HCT116 (cell line): ENCODE measurements around the gene HMGXB3. TPM values are rescaled to one million over a fixed set of nuclear protein-coding genes. Genes with fewer than 3 reads are reported as not detected.

Experiments
- ATAC-seq: fragments of 200-7000 bp; cut with Tn5 transposase; 2 replicates; pipeline ENCODE4 v1.9.1; 2020; ENCODE audit warnings: mild to moderate bottlenecking, moderate library complexity
- BruUV-seq: library from RNA; stranded (reverse); fragments of 400-500 nt; replicated peaks from 2 replicates; lab custom pipeline; 2021; lab: Mats Ljungman, UMichigan
- CTCF ChIA-PET: fragments of 300-600 bp; sonication (Branson Sonifier 250); formaldehyde crosslinking; loops from one replicate; lab custom pipeline; 2021; ENCODE audit warnings: antibody characterized with exemption; lab: Charles Lee
- POLR2A ChIA-PET: fragments of 300-600, 350-600 bp; sonication (Branson Sonifier 250); formaldehyde crosslinking; loops from one replicate; lab custom pipeline; 2021; ENCODE audit warnings: antibody characterized with exemption; lab: Charles Lee
- RAD21 ChIA-PET, 2 experiments: fragments of 300-600 bp; sonication (Branson Sonifier 250); formaldehyde crosslinking; loops; one replicate each; lab custom pipeline; 2023; ENCODE audit warnings: low total read pairs in 2 of 2; ENCODE audit not compliant: uncharacterized antibody in 2 of 2, unreplicated experiment in 2 of 2, low non-redundant PET in 1 of 2; lab: Charles Lee
- DNase-seq: peaks from one replicate; pipeline ENCODE4 v3.0.0-alpha.2; 2010; ENCODE audit warnings: low read depth, low spot score
- H2AFZ ChIP-seq: fragments of 200-600 bp; shearing (Covaris generic), sonication (generic); 2 replicates; pipeline ENCODE4 v1.6.1; 2017; ENCODE audit warnings: low read depth, mixed run types, mixed read lengths, antibody characterized with exemption, low read length; ENCODE audit not compliant: poor library complexity, severe bottlenecking
- H3K27ac ChIP-seq: 2 replicates; pipeline ENCODE4 v1.5.1; 2012; ENCODE audit warnings: low read depth, low read length
- H3K27me3 ChIP-seq: fragments of 200-600 bp; sonication (generic); 2 replicates; pipeline ENCODE4 v1.6.1; 2016; ENCODE audit warnings: mixed run types, low read length, mixed read lengths; ENCODE audit not compliant: insufficient read depth
- H3K36me3 ChIP-seq, 2 experiments: fragments of 200-500 bp in 1 of 2; fragments of 200-600 bp in 1 of 2; sonication (Bioruptor generic) in 1 of 2; sonication (generic) in 1 of 2; 2 replicates each; pipeline versions ENCODE4 v1.5.1 to v1.6.1; 2014 to 2016; ENCODE audit warnings: low read length in 2 of 2, inconsistent platforms in 1 of 2, mixed read lengths in 1 of 2, mixed run types in 1 of 2; ENCODE audit not compliant: insufficient read depth in 2 of 2, control insufficient read depth in 1 of 2
- H3K4me1 ChIP-seq, 2 experiments: fragments of 200-600 bp in 1 of 2; sonication (generic) in 1 of 2; 2 replicates each; pipeline versions ENCODE4 v1.5.1 to v1.6.1; 2012 to 2017; ENCODE audit warnings: low read length in 2 of 2, inconsistent platforms in 1 of 2, mild to moderate bottlenecking in 1 of 2, mixed read lengths in 1 of 2, mixed run types in 1 of 2, moderate library complexity in 1 of 2; ENCODE audit not compliant: insufficient read depth in 2 of 2, control insufficient read depth in 1 of 2
- H3K4me2 ChIP-seq: fragments of 200-600 bp; sonication (generic); 2 replicates; pipeline ENCODE4 v1.6.1; 2017; ENCODE audit warnings: mixed run types, low read length, mixed read lengths
- H3K4me3 ChIP-seq, 2 experiments: fragments of 200-600 bp in 1 of 2; sonication (generic) in 1 of 2; replicated peaks in 1 of 2; 2 replicates each; pipeline ENCODE4 v1.5.1; 2011 to 2016; ENCODE audit warnings: low read length in 2 of 2, control low read depth in 1 of 2, low read depth in 1 of 2, mild to moderate bottlenecking in 1 of 2, mixed read lengths in 1 of 2, mixed run types in 1 of 2
- H3K79me2 ChIP-seq: fragments of 200-600 bp; sonication (generic); 2 replicates; pipeline ENCODE4 v1.6.1; 2017; ENCODE audit warnings: mild to moderate bottlenecking, mixed run types, low read length, moderate library complexity, mixed read lengths; ENCODE audit not compliant: insufficient read depth
- H3K9ac ChIP-seq: fragments of 200-600 bp; sonication (generic); 2 replicates; pipeline ENCODE4 v1.6.1; 2016; ENCODE audit warnings: low read length, mixed read lengths
- H3K9me2 ChIP-seq: fragments of 200-600 bp; sonication (generic), shearing (Covaris generic); 2 replicates; pipeline ENCODE4 v1.6.1; 2017; ENCODE audit warnings: mixed run types, mild to moderate bottlenecking, moderate library complexity; ENCODE audit not compliant: insufficient read depth
- H3K9me3 ChIP-seq, 2 experiments: fragments of 200-500 bp in 1 of 2; fragments of 200-600 bp in 1 of 2; sonication (Bioruptor generic) in 1 of 2; sonication (generic) in 1 of 2; 2 replicates each; pipeline ENCODE4 v1.6.1; 2014 to 2017; ENCODE audit warnings: low read length in 2 of 2, mixed read lengths in 2 of 2, inconsistent platforms in 1 of 2, low read depth in 1 of 2, mild to moderate bottlenecking in 1 of 2, mixed run types in 1 of 2, moderate library complexity in 1 of 2; ENCODE audit not compliant: control insufficient read depth in 1 of 2, insufficient read depth in 1 of 2
- H4K20me1 ChIP-seq: fragments of 200-600 bp; sonication (generic), shearing (Covaris generic); 2 replicates; pipeline ENCODE4 v1.6.1; 2017; ENCODE audit warnings: mixed run types, mild to moderate bottlenecking, moderate library complexity; ENCODE audit not compliant: insufficient read depth
- EZH2 ChIP-seq: fragments of 200-600 bp; sonication (generic); IDR thresholded peaks from 2 replicates; pipeline ENCODE4 v1.6.1; 2017; ENCODE audit warnings: antibody characterized with exemption, mixed run types
- FOSL1 ChIP-seq: IDR thresholded peaks from 2 replicates; pipeline ENCODE4 v1.6.1; 2012; ENCODE audit warnings: low read depth
- RAD21 ChIP-seq: IDR thresholded peaks from 2 replicates; pipeline ENCODE4 v1.6.1; 2012; ENCODE audit warnings: low read depth, mild to moderate bottlenecking
- SIN3A ChIP-seq: IDR thresholded peaks from 2 replicates; pipeline ENCODE4 v1.6.1; 2012; ENCODE audit warnings: low read depth
- SP1 ChIP-seq: IDR thresholded peaks from 2 replicates; pipeline ENCODE4 v1.6.1; 2012; ENCODE audit warnings: low read depth
- ZFX ChIP-seq: fragments of 450-650 bp; IDR thresholded peaks from 2 replicates; pipeline ENCODE4 v1.6.1; 2017
- ZNF274 ChIP-seq: fragments of 200-500 bp; sonication (Bioruptor generic); IDR thresholded peaks from 2 replicates; pipeline ENCODE4 v1.6.1; 2014; ENCODE audit warnings: mild to moderate bottlenecking, low read depth, low read length, inconsistent platforms
- intact Hi-C: fragments of 100-400 bp; cut with micrococcal nuclease; formaldehyde crosslinking; loops from 2 replicates; pipeline ENCODE4 v1.10.0; 2022
- total RNA-seq: library from RNA; stranded (reverse); gene quantifications from one replicate; pipeline ENCODE4 v1.2.1, GENCODE V29; 2021; ENCODE audit not compliant: unreplicated experiment
- TF ChIP-seq, protein P1 (sequence below): IDR thresholded peaks from 2 replicates; pipeline ENCODE4 v1.6.1; 2012

HMGXB3 gene
- total RNA-seq, 1 experiment from 2014 or later: 41.8 TPM

GRCh38 chr5:150057511-150057910 lies 57.0 kb downstream of the HMGXB3 start:
- Histone ChIP-seq H4K20me1 (no peaks in the 10 kb centered on the region), H3K79me2 (no peaks in the 10 kb centered on the region), H3K9me2 (no peaks in the 10 kb centered on the region), H3K36me3 (peaks cover 4 to 6% of the 10 kb centered on the region in 2 experiments; a peak in 2 of 4 replicates), H3K9me3 (no peaks in the 10 kb centered on the region), H3K4me2 (no peak overlapping the region), H3K27me3 (no peaks in the 10 kb centered on the region), H3K4me3 (no peak overlapping the region), H3K4me1 (peaks cover 0 to 16% of the 10 kb centered on the region in 2 experiments; a peak in 2 of 4 replicates), H3K27ac (no peak overlapping the region), H2AFZ (no peak overlapping the region), H3K9ac (no peak overlapping the region)
- no TSS peak for BruUV-seq
- TF ChIP-seq FOSL1 (no peak), SP1 (no peak), RAD21 (no peak), SIN3A (no peak), EZH2 (no peak), ZFX (no peak), ZNF274 (no peak)
- TF ChIP-seq, protein P1, sequence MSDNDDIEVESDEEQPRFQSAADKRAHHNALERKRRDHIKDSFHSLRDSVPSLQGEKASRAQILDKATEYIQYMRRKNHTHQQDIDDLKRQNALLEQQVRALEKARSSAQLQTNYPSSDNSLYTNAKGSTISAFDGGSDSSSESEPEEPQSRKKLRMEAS: no peak
- ChIA-PET RAD21 (no interaction called here), CTCF (interaction anchor here (0.6 kb wide), 1 partner anchor 390 kb away, joined by 3 read pairs; no protein-coding TSS in a partner anchor), POLR2A (no interaction called here)
- intact Hi-C loops: no loop called here
- DNase-seq (no peak), ATAC-seq (no peak)

DNA sequence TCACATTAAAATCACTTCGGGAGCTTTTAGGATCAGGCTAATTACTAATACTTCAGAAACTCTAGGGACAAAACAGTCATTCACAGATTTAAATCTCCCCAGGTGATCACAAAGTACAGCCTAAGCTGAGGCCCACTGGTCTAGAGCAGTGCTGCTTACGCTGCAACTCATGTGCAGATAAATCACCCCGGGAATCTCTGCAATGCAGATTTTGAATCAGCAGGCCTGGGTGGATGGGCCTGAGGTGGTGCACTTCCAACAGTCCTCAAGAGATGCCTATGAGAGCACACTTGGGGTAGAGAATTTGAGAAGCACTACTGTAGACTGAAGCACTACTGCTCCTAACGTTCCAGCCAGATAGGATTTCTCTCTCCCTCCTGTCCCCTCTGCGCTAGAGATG lies 57.5 kb downstream of the HMGXB3 start:
- no peaks in the 10 kb centered on the region for H3K79me2 ChIP-seq
- TF ChIP-seq, protein P1: no peak
- no peak for TF ChIP-seq FOSL1
- peaks cover 0 to 12% of the 10 kb centered on the region in 2 experiments; a peak in 2 of 4 replicates for H3K4me1 ChIP-seq
- no peaks in the 10 kb centered on the region for H3K27me3 ChIP-seq
- CTCF ChIA-PET: no interaction called here
- no peak overlapping the region for H3K4me3 ChIP-seq
- intact Hi-C loops: no loop called here
- peaks cover under 1 to 5% of the 10 kb centered on the region in 2 experiments; a peak in 2 of 4 replicates for H3K36me3 ChIP-seq
- H3K9me2 ChIP-seq: no peaks in the 10 kb centered on the region
- H4K20me1 ChIP-seq: no peaks in the 10 kb centered on the region
- RAD21 ChIA-PET: no interaction called here
- ATAC-seq (no peak), DNase-seq (no peak)
- no peak overlapping the region for H3K4me2 ChIP-seq
- H3K9ac ChIP-seq: no peak overlapping the region
- H3K9me3 ChIP-seq: no peaks in the 10 kb centered on the region
- POLR2A ChIA-PET: no interaction called here
- H3K27ac ChIP-seq: no peak overlapping the region
- no TSS peak for BruUV-seq
- no peak overlapping the region for H2AFZ ChIP-seq
